Activated CD8-positive, alpha-beta memory T cell treated with anti-CD3 and anti-CD28 coated beads, Interleukin-2, amount 50 U/mL, for 48 hours (primary cell): ENCODE results near the gene ELAC1.
"Not testable (repeated sequence)": the region's sequence is repeated elsewhere in the genome, so short reads cannot be mapped to it uniquely, and the experiment has no call there.

Source experiments
- DNase-seq: peaks from one replicate; pipeline ENCODE4 v3.0.0-alpha.2; 2020

Gene ELAC1

GRCh38 chr18:50973367-50974126 is 5.7 kb downstream of the ELAC1 start:
- DNase-seq = no peak

- DNase-seq = no peak
Measured at GRCh38 chr18:50977037-50977760, 9.4 kb downstream of the ELAC1 start.

- DNase-seq = no peak
Measured at GRCh38 chr18:50981381-50981780, 13.5 kb downstream of the ELAC1 start.

- no peak for DNase-seq
Measured at GRCh38 chr18:50982086-50982801, 14.4 kb downstream of the ELAC1 start.

GRCh38 chr18:50982802-50983179 is 15.0 kb downstream of the ELAC1 start:
- no peak for DNase-seq

- DNase-seq = no peak
Measured at GRCh38 chr18:50986360-50987087, 18.7 kb downstream of the ELAC1 start.

GRCh38 chr18:50987261-50987660 is 19.4 kb downstream of the ELAC1 start:
- DNase-seq = no peak

- no peak for DNase-seq
Measured at GRCh38 chr18:50989711-50990110, 21.9 kb downstream of the ELAC1 start.

GRCh38 chr18:50992351-50992762 is 24.5 kb downstream of the ELAC1 start:
- DNase-seq = no peak

- DNase-seq = no peak
Measured at GRCh38 chr18:50994031-50994430, 26.2 kb downstream of the ELAC1 start.

- DNase-seq = not testable (repeated sequence)
Measured at GRCh38 chr18:51003174-51003573, 35.3 kb downstream of the ELAC1 start.

GRCh38 chr18:51006061-51006818 is 38.4 kb downstream of the ELAC1 start:
- DNase-seq = no peak

- DNase-seq = no peak
Measured at GRCh38 chr18:51006948-51007789, 39.3 kb downstream of the ELAC1 start.

GRCh38 chr18:51007790-51008139 is 39.9 kb downstream of the ELAC1 start:
- no peak for DNase-seq

GRCh38 chr18:51009072-51009471 is 41.2 kb downstream of the ELAC1 start:
- DNase-seq = no peak

GRCh38 chr18:51010218-51010617 is 42.4 kb downstream of the ELAC1 start:
- DNase-seq = no peak

GRCh38 chr18:51011709-51012108 is 43.9 kb downstream of the ELAC1 start:
- no peak for DNase-seq

- DNase-seq = no peak
Measured at GRCh38 chr18:51012441-51012840, 44.6 kb downstream of the ELAC1 start.

GRCh38 chr18:51013259-51013658 is 45.4 kb downstream of the ELAC1 start:
- no peak for DNase-seq

GRCh38 chr18:51017140-51017879 is 49.5 kb downstream of the ELAC1 start:
- DNase-seq = no peak

- no peak for DNase-seq
Measured at GRCh38 chr18:51020536-51020935, 52.7 kb downstream of the ELAC1 start.
